MM.1S (cell line): ENCODE results near the gene ZNF565.
"Not testable (repeated sequence)": the region's sequence is repeated elsewhere in the genome, so short reads cannot be mapped to it uniquely, and the experiment has no call there.

Experiments used
- DNase-seq: peaks from one replicate; pipeline ENCODE4 v3.0.0-alpha.2; 2015
- H2AFZ ChIP-seq: fragments of 300-600 bp; sonication (generic); 2 replicates; pipeline ENCODE4 v1.6.0; 2016; ENCODE audit warnings: antibody characterized with exemption, low read length
- H3F3A ChIP-seq: fragments of 300-600 bp; sonication (generic); 2 replicates; pipeline ENCODE4 v1.6.1; 2016; ENCODE audit warnings: mild to moderate bottlenecking, antibody characterized with exemption, low read length, moderate library complexity, mixed read lengths; ENCODE audit not compliant: insufficient read depth
- H3K27ac ChIP-seq: fragments of 300-600 bp; sonication (generic); 2 replicates; pipeline ENCODE4 v1.5.1; 2016; ENCODE audit warnings: mild to moderate bottlenecking, low read length
- H3K27me3 ChIP-seq: fragments of 300-600 bp; sonication (generic); replicated peaks from 2 replicates; pipeline ENCODE4 v1.6.0; 2016; ENCODE audit warnings: low read length; ENCODE audit not compliant: insufficient read depth
- H3K36me3 ChIP-seq: fragments of 300-600 bp; sonication (generic); replicated peaks from 2 replicates; pipeline ENCODE4 v1.6.1; 2016; ENCODE audit warnings: mild to moderate bottlenecking, low read length, mixed read lengths; ENCODE audit not compliant: insufficient read depth
- H3K4me1 ChIP-seq: fragments of 300-600 bp; sonication (generic); 2 replicates; pipeline ENCODE4 v1.6.1; 2016; ENCODE audit warnings: low read length, mixed read lengths
- H3K4me2 ChIP-seq: fragments of 300-600 bp; sonication (generic); 2 replicates; pipeline ENCODE4 v1.6.0; 2016; ENCODE audit warnings: low read depth, low read length
- H3K4me3 ChIP-seq: fragments of 300-600 bp; sonication (generic); 2 replicates; pipeline ENCODE4 v1.5.1; 2016; ENCODE audit warnings: low read length, mixed read lengths
- H3K79me2 ChIP-seq: fragments of 300-600 bp; sonication (generic); 2 replicates; pipeline ENCODE4 v1.6.1; 2016; ENCODE audit warnings: mixed run types, low read length, mixed read lengths
- H3K9ac ChIP-seq: fragments of 300-600 bp; sonication (generic); 2 replicates; pipeline ENCODE4 v1.6.1; 2016; ENCODE audit warnings: low read length, mixed read lengths
- H3K9me2 ChIP-seq: fragments of 300-600 bp; sonication (generic); replicated peaks from 2 replicates; pipeline ENCODE4 v1.6.1; 2016; ENCODE audit warnings: mild to moderate bottlenecking, low read length, mixed read lengths; ENCODE audit not compliant: insufficient read depth
- H3K9me3 ChIP-seq: fragments of 300-600 bp; sonication (generic); replicated peaks from 2 replicates; pipeline ENCODE4 v1.6.1; 2016; ENCODE audit warnings: mild to moderate bottlenecking, low read length, mixed read lengths; ENCODE audit not compliant: insufficient read depth
- H4K20me1 ChIP-seq: fragments of 300-600 bp; sonication (generic); 2 replicates; pipeline ENCODE4 v1.6.1; 2016; ENCODE audit warnings: mild to moderate bottlenecking, low read length, moderate library complexity, mixed read lengths; ENCODE audit not compliant: insufficient read depth
- EZH2 ChIP-seq: fragments of 300-600 bp; sonication (generic); optimal IDR thresholded peaks from 2 replicates; pipeline ENCODE3; 2017; ENCODE audit warnings: low read depth, mild to moderate bottlenecking, antibody characterized with exemption, low read length, mixed read lengths
- EZH2phosphoT487 ChIP-seq: fragments of 300-600 bp; sonication (generic); IDR thresholded peaks from 2 replicates; pipeline ENCODE4 v1.6.1; 2018; ENCODE audit warnings: antibody characterized with exemption, low read length
- TF ChIP-seq, protein P1 (sequence below): fragments of 300-600 bp; sonication (generic); IDR thresholded peaks from 2 replicates; pipeline ENCODE4 v1.5.1; 2016; ENCODE audit warnings: antibody characterized with exemption, low read length, mixed read lengths

ZNF565 gene

DNA sequence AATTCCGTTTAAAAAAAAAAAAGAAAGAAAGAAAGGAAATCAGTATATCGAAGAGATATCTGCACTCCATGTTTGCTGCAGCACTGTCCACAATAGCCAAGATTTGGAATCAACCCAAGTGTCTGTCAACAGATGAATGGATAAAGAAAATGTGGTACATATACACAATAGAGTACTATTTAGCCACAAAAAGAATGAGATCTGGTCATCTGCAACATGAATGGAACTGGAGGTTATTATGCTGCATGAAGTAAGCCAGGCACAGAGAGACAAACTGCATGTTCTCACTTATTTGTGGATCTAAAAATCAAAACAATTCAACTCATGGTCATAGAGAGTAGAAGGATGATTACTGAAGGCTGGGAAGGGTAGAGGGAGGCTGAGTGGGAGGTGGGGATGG, 16.3 kb downstream of the ZNF565 start:
- Histone ChIP-seq H3K4me2 (no peak overlapping the region), H3K4me3 (no peak overlapping the region), H3K27me3 (no peaks in the 10 kb centered on the region), H3K27ac (no peak overlapping the region), H3K79me2 (no peaks in the 10 kb centered on the region), H4K20me1 (no peaks in the 10 kb centered on the region), H3K9ac (no peak overlapping the region), H3K9me2 (no peaks in the 10 kb centered on the region), H3K36me3 (no peaks in the 10 kb centered on the region), H3K4me1 (no peaks in the 10 kb centered on the region), H3F3A (no peaks in the 10 kb centered on the region), H3K9me3 (no peaks in the 10 kb centered on the region), H2AFZ (no peak overlapping the region)
- no peak for TF ChIP-seq EZH2phosphoT487
- no peak for TF ChIP-seq EZH2
- TF ChIP-seq, protein P1, sequence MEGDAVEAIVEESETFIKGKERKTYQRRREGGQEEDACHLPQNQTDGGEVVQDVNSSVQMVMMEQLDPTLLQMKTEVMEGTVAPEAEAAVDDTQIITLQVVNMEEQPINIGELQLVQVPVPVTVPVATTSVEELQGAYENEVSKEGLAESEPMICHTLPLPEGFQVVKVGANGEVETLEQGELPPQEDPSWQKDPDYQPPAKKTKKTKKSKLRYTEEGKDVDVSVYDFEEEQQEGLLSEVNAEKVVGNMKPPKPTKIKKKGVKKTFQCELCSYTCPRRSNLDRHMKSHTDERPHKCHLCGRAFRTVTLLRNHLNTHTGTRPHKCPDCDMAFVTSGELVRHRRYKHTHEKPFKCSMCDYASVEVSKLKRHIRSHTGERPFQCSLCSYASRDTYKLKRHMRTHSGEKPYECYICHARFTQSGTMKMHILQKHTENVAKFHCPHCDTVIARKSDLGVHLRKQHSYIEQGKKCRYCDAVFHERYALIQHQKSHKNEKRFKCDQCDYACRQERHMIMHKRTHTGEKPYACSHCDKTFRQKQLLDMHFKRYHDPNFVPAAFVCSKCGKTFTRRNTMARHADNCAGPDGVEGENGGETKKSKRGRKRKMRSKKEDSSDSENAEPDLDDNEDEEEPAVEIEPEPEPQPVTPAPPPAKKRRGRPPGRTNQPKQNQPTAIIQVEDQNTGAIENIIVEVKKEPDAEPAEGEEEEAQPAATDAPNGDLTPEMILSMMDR, result no peak
- no peak for DNase-seq

- Histone ChIP-seq H3K4me2 (no peak overlapping the region), H3K9me2 (no peaks in the 10 kb centered on the region), H3K27me3 (no peaks in the 10 kb centered on the region), H2AFZ (no peak overlapping the region), H3F3A (no peaks in the 10 kb centered on the region), H3K4me1 (no peaks in the 10 kb centered on the region), H3K36me3 (no peaks in the 10 kb centered on the region), H3K27ac (no peak overlapping the region), H3K4me3 (no peak overlapping the region), H4K20me1 (no peaks in the 10 kb centered on the region), H3K9ac (no peak overlapping the region), H3K79me2 (no peaks in the 10 kb centered on the region), H3K9me3 (no peaks in the 10 kb centered on the region)
- no peak for TF ChIP-seq EZH2phosphoT487
- no peak for TF ChIP-seq EZH2
- TF ChIP-seq, protein P1, result no peak
- DNase-seq, result no peak
Observed at GRCh38 chr19:36196249-36196648, 18.2 kb downstream of the ZNF565 start.

GRCh38 chr19:36186722-36187121, 27.7 kb downstream of the ZNF565 start:
- H4K20me1 ChIP-seq, H3K36me3 ChIP-seq, H3K4me2 ChIP-seq, DNase-seq, H3K27ac ChIP-seq, H3K9me2 ChIP-seq, H3K9ac ChIP-seq, H3K4me1 ChIP-seq, H3K4me3 ChIP-seq, H3K27me3 ChIP-seq, H3F3A ChIP-seq, H2AFZ ChIP-seq, H3K9me3 ChIP-seq, H3K79me2 ChIP-seq: not testable (repeated sequence)

DNA sequence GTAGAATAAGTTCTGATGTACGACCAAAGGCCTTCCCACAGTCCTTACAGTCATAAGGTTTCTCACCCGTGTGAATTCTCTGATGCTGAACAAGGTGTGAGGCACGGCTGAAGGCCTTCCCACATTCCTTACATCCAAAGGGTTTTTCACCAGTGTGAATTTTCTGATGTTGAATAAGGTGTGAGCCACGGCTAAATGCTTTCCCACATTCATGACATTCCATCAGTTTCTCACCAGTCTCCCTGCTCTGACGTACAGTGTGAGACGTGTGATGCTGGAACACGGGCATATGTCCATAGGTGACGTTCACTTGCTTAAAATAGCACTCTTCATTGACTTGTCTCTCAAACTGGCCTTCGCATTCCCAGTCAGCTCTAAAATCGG, 31.2 kb downstream of the ZNF565 start:
- H2AFZ ChIP-seq, result no peak overlapping the region
- no peak for DNase-seq
- no peaks in the 10 kb centered on the region for H3K27me3 ChIP-seq
- H3F3A ChIP-seq, result no peaks in the 10 kb centered on the region
- no peak overlapping the region for H3K4me3 ChIP-seq
- no peaks in the 10 kb centered on the region for H4K20me1 ChIP-seq
- no peak overlapping the region for H3K9ac ChIP-seq
- no peak overlapping the region for H3K4me2 ChIP-seq
- TF ChIP-seq, protein P1, result no peak
- no peak for TF ChIP-seq EZH2
- TF ChIP-seq EZH2phosphoT487, result no peak
- H3K9me3 ChIP-seq, result no peaks in the 10 kb centered on the region
- H3K27ac ChIP-seq, result no peak overlapping the region
- no peaks in the 10 kb centered on the region for H3K9me2 ChIP-seq
- no peaks in the 10 kb centered on the region for H3K79me2 ChIP-seq
- H3K4me1 ChIP-seq, result no peaks in the 10 kb centered on the region
- H3K36me3 ChIP-seq, result no peaks in the 10 kb centered on the region
